ENCODE data around the gene EAF1.
"Not testable (repeated sequence)": the region's sequence is repeated elsewhere in the genome, so short reads cannot be mapped to it uniquely, and the experiment has no call there.

Gene EAF1

GRCh38 chr3:15409239-15409638 lies 18.2 kb upstream of the EAF1 start:
- no peak for DNase-seq

DNA sequence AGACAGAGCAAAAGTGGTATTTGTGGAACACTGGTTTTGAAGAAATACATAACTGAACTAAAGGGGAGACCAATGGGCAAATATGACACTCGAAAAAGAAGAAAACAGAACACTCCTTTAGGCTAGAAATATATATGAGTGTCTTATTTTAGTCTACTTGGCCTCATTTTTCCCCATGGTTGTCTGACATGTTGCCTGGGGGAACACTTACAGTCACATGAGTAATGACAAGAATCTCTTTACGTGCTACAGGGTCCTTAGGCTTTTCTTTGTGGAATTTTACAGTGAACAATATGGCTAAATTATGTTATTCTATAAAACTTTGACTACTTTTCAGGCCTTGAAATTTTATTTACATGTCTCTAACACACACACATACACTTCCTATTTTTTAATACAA lies 17.6 kb upstream of the EAF1 start:
- no peak for DNase-seq

DNA sequence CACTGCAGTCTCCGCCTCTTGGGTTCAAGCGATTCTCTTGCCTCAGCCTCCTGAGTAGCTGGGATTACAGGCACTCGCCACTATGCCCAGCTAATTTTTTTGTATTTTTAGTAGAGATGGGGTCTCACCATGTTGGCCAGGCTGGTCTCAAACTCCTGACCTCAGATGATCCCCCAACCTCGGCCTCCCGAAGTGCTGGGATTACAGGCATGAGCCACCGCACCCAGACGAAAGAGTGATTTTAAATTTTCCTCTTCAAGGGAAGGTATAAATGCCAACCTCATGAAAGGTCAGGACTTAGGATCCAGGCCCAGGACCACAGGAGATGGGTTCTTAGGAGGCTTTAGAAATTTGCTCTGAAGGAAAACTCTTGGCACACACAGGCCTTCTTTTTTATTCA lies 16.4 kb upstream of the EAF1 start:
- not testable (repeated sequence) for DNase-seq

GRCh38 chr3:15420871-15421270 lies 6.5 kb upstream of the EAF1 start:
- no peak for DNase-seq

DNA sequence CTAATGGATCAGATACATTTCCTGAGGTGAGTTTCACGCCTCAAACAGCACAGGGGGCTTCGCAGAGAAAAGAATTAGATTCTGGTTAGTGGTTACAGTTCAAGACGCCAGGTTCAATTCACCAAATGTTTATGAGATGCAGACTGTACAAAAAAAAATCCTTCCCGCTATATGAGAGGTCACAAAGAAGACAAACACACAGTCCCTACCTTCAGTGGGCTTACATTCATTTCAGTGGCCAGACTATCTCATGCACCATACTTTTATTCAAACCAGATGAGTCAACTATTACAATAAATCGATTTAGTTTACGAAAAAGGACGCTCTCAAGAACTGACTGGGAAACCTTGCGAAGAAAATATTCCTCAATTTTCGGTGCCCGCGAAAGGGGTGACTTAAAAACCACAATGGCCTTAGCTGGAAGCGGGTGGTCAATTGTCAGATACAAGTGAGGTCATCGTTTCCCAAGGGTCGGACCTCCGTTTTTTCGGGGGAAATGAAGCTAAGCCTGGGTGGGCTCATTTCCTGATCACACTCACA lies 749 bp upstream of the EAF1 start:
- DNase-seq, result no peak

- no peak for DNase-seq
Measured at GRCh38 chr3:15427981-15428380, 583 bp downstream of the EAF1 start.

DNA sequence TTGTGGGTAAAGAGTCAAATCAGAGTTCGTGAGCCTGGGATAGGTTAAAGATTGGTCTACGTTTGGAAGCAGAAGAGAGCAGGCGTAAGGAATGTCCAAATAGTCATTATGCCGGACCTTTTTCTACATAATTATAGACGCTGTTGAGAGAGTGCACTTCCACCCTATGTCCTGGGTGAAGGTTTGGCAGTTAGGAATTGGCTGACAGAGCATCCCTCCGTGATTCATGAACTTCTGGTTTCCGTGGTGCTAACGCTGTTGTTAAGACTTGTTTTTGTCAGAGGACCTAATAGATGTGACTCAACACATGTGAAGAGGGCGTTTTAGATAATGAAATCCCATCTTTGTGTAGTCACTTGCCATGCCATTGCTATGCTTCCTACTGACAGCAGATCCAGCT lies 1.1 kb downstream of the EAF1 start:
- DNase-seq, result peak; percentile 44

DNA sequence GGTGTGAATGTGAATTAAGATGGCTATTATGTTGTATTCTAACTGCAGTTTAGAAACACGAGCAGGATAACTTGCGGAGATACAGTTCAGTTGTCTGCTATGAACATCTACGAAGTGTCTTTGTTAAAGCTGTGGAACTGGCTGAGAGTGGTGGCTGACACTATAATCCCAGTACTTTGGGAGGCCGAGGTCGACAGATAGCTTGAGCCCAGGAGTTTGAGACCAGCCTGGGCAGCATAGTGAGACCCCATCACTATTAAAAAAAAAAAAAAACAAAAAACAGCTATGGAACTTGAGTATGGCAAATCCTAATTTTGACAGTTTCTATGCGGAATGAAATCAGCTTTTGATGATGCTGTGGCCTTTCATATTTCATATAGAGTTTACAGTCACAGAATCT lies 1.7 kb downstream of the EAF1 start:
- no peak for DNase-seq

DNA sequence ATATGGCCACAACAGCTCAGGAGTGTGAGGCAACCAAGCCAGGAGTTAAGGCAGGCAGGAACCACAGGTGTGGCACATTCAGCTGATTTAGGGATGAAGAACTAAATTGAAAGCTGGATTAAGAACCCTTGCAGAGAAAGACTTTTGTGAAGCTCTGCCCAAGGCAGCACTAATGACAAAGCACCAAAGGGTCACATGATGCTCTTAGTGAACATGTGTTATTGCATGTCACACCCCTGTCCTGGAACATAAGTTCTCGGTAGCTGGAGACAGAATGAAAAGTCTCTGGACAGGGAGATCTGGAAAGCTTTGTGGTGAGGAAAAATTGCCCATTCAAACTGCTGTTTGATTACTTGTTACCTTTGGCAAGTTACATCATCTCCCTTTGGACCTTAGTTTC lies 3.2 kb downstream of the EAF1 start:
- no peak for DNase-seq

DNA sequence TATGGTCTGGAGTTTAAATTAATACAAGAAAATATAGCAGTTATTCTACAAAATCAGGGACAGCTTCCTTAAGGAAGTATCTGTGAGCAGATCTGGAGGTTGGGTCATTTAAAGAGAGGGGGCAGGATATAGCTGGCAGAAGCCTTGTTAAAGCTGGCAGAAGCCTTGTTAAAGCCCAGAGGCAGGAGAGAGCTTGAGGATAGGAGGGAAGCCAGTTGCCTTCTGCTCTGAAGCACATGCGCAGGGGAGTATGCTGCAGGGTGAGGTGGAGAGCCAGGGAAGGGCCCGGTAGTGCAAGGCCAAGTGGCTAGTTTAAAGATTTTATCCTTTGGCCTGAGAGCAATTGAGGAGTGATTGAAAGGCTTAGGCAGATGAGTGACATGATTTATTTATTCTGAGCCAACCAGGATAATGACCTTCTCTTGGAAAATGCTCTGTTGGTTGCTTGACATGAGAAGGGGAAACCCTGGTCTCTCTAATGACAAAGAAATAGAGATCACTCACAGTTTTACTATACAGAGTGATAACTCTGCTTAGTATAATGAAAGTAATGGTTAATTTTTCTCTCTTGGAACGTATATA lies 3.9 kb downstream of the EAF1 start:
- DNase-seq, result no peak

DNA sequence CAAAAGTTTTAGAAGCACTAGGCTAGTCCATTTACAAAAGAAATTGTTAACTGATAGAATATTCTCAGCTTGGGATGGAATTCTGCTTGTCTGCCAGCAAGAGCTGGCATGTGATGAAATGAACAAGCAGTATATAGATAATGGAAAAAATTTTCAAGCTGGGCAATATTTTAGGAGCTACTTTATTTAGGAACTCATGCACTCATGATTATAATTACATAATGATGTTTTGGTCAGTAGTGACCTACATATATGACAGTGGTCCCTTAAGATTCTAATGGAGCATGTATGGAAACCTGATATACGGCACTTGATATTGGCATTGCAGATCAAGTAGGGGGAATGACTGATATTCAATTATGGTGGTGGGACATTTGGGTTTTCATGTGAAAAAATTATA lies 6.1 kb downstream of the EAF1 start:
- no peak for DNase-seq

GRCh38 chr3:15434756-15435155 lies 7.4 kb downstream of the EAF1 start:
- DNase-seq, result no peak

DNA sequence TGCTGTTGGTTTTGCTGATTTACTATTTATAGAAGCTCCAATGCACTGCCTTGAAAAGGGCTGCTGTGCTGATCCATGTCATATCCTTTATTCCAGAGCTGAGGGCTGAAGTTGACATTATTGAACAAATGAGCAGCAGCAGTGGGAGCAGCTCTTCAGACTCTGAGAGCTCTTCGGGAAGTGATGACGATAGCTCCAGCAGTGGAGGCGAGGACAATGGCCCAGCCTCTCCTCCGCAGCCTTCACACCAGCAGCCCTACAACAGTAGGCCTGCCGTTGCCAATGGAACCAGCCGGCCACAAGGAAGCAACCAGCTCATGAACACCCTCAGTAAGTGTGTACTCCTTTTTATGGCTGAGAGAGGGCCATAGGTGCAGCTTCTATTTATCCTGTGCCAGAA lies 8.8 kb downstream of the EAF1 start:
- DNase-seq, result no peak

DNA sequence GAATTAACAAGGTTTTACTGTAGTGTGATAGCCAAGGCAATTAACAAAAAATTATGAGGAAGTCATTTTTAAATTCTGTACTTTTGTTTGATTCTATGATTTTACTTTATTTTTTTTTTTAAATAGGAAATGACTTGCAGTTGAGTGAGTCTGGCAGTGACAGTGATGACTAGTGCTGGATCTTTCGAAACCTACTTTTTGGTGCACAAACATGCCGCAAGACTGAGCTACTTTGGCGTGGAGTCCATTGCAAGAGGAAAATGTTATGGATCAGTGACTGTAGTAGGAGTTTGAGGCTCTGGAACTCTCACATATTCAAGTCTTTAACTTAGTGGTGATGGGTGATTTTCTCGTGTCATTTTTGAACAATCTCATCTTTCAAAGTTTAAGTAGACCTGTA lies 11.6 kb downstream of the EAF1 start:
- no peak for DNase-seq

GRCh38 chr3:15439476-15439875 lies 12.1 kb downstream of the EAF1 start:
- DNase-seq, result no peak

- no peak for DNase-seq
Measured at GRCh38 chr3:15440891-15441290, 13.5 kb downstream of the EAF1 start.

GRCh38 chr3:15443826-15444524 lies 16.6 kb downstream of the EAF1 start:
- DNase-seq, result no peak

DNA sequence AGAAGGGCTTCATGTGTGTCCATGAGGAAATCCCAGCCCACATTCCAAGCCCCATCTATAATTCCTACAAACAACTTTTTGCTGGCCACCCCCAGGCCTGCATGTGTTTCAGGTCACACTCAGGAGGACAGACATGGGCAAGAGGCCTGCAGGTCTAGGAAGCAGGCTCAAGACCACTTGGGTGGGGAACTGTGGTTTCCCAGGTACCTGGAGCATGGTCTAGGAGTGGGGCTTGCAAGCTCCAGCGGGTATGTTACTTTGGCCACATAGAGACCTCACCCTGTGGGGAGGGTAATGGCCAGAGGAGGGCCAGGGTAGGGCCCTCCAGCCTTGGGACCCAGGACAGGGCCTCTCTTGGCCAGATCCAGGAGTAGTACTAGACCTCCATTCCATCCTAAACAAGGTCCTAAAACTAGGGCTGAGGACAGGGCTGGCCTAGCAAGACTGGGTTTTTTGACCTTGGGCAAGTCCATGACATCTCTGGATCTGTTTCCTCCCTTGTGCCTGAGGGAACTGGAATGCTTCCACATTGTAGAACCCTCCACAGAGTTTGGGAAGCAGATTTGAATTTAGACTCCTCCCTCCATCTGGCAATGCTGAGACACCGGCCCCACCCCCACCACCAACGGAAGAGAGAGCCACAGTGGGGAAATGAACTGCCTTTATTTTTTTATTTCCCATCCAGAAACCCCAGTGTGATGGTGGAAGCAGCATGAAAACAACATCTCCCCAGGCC lies 22.3 kb downstream of the EAF1 start:
- no peak for DNase-seq

DNA sequence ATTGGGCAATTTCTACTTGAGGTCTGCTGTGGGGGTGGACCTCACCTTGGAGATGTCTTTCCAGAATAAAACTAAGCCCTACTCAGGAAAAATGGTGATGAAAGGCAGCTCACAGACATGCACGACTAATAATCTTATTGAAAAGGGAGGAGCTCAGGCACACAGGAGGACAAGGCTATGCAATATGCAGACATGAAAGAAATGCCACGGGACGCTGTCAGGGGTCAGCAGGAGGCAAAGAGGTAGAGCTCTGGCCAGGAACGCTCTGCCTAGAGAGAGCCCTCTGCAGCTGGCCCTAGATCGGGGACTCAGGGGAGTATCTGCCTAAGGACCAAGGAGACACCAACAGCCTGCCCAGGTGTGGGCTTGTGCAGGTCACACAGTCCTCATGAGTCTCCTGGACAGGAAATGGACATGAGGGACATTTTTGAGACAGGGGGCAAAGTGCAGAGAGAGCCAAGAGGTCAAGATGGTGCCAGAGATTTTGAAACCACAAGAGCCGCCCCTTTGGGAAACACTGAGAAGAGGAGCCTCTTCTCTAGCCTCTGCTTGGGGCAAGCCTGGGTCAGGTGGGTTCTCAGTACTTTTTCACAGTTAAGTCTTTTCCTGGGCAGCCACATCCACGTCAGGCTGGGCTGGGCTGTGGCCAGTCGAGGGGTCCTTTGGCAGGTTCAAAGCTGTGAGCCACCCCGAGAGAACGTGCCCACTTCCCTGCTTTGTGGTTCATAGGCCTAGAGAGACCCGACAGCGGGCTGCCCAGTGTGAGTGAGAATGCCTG lies 23.2 kb downstream of the EAF1 start:
- no peak for DNase-seq

GRCh38 chr3:15451216-15452113 lies 24.1 kb downstream of the EAF1 start:
- DNase-seq, result no peak

- DNase-seq, result no peak
Measured at GRCh38 chr3:15452156-15452555, 24.8 kb downstream of the EAF1 start.

DNA sequence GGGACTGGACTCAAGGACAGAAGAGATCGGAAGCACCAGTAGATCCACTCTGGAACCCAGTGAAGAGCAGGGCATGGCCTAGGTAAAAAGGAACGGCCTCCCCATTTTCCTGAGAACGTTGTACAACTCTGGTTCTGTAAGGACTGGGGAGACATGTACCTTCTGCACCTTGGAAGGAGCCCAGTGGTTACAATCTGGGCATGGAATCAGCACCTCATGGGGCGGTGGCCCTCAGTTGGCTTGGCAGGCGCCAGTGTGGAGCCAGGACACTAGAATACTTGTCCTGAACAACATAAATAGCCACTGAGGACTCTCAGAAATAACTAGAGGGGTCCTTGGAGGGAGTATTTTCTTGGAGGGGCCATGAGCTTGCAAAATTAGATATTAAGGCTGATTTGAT lies 25.6 kb downstream of the EAF1 start:
- no peak for DNase-seq
